Transverse colon (tissue), 4 donors: ENCODE results near the gene MRPL52. TPM values are rescaled to one million over a fixed set of nuclear protein-coding genes. Genes with fewer than 3 reads are reported as not detected.

ENCODE experiments used
- DNase-seq: peaks from one replicate; pipeline ENCODE4 v3.0.0-alpha.2; 2019
- H3K27ac ChIP-seq, 4 donors: fragments of 200-600 bp; sonication (generic); 2 replicates each; pipeline ENCODE4 v1.5.1; 2016 to 2018; ENCODE audit warnings: inconsistent platforms in 4 of 4
- H3K27me3 ChIP-seq: fragments of 200-600 bp; sonication (generic); 2 replicates; pipeline ENCODE4 v1.5.1; 2017; ENCODE audit warnings: inconsistent platforms
- H3K36me3 ChIP-seq, 4 donors: fragments of 200-600 bp; sonication (generic); 2 replicates each; pipeline ENCODE4 v1.5.1; 2017 to 2019; ENCODE audit warnings: inconsistent platforms in 4 of 4
- H3K4me1 ChIP-seq, 4 donors: fragments of 200-600 bp; sonication (generic); 2 replicates each; pipeline ENCODE4 v1.5.1; 2017 to 2020; ENCODE audit warnings: inconsistent platforms in 4 of 4
- H3K4me3 ChIP-seq, 4 donors: fragments of 200-600 bp; sonication (generic); 1 replicate in 1 of 4; 2 replicates in 3 of 4; pipeline versions ENCODE4 v1.5.1 to v1.6.1; 2017 to 2019; ENCODE audit warnings: inconsistent platforms in 4 of 4
- H3K9me3 ChIP-seq, 2 donors: fragments of 200-600 bp; sonication (generic); 2 replicates each; pipeline ENCODE4 v1.5.1; 2017 to 2019; ENCODE audit warnings: inconsistent platforms in 2 of 2
- EP300 ChIP-seq: sonication (generic); formaldehyde crosslinking; IDR thresholded peaks from one replicate; pipeline ENCODE4 v1.6.1; 2017; ENCODE audit warnings: antibody characterized with exemption, low read depth
- POLR2A ChIP-seq: fragments of 450-650 bp; IDR thresholded peaks from one replicate; pipeline ENCODE4 v1.6.1; 2016; ENCODE audit warnings: antibody characterized with exemption, mild to moderate bottlenecking, moderate library complexity
- POLR2AphosphoS5 ChIP-seq, 3 donors: sonication (generic); formaldehyde crosslinking; IDR thresholded peaks; one replicate each; pipeline ENCODE4 v1.6.1; 2016; ENCODE audit warnings: antibody characterized with exemption in 3 of 3
- WGBS, 2 donors: methylation state at CpG; one replicate each; pipeline ENCODE4 v1.1.5; 2018; ENCODE audit warnings: low coverage in 1 of 2; 5-methylcytosine and 5-hydroxymethylcytosine counted together
- in situ Hi-C, 4 donors: fragments of 200-750 bp; cut with MboI; loops; one replicate each; pipeline versions ENCODE4 v1.15.0 to v1.15.1; 2017; ENCODE audit warnings: low sequenced_read_pairs in 3 of 4, low pct_ligation_motif_present in 1 of 4, low pct_unique_long_range_greater_than_20kb in 1 of 4
- intact Hi-C: fragments of 100-400 bp; cut with DNase I; formaldehyde crosslinking; loops from one replicate; pipeline ENCODE4 v1.15.1; 2023; ENCODE audit warnings: low total_unique reads
- total RNA-seq, 4 donors: library from RNA; depleted of rRNA; stranded (reverse); fragments of >200 nt; gene quantifications; one replicate each; pipeline ENCODE4 v1.1.0, GENCODE V29; 2016
- TF ChIP-seq, protein P1 (sequence below), 5 experiments: fragments of 200-600 bp in 3 of 5; fragments of 450-650 bp in 2 of 5; sonication (generic) in 3 of 5; IDR thresholded peaks; 1 replicate in 2 of 5; 2 replicates in 3 of 5; pipeline ENCODE4 v1.5.1; 2016 to 2017; ENCODE audit warnings: antibody characterized with exemption in 5 of 5, inconsistent platforms in 3 of 5, mild to moderate bottlenecking in 2 of 5, moderate library complexity in 1 of 5

Gene MRPL52
- total RNA-seq, 4 donors from 2014 or later, result 7.5 to 44.3 (median 23.8) TPM; not detected in 1

DNA sequence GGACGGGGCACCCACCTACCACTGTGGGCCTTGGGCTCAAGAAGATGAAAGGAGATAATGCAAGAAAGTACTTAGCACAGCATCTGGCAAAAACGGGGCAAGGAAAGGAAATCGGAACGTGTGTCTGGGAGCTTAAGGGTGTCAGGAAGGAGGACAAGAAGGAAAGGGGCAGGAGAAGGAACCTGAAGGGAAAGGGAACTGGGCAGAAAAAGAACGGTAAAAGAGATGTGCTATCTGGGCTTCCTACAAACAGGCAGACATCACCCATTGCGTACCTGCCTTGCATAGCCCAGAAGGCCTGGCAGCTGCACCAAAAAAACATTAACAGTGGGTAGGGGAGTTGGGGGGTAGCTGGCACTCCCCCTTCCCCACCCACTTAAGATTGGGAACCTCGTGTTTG, 52.4 kb downstream of the MRPL52 start:
- H3K4me3 ChIP-seq, result no peak overlapping the region
- intact Hi-C loops (no loop called here), in situ Hi-C loops (no loop called here)
- 43 to 44% methylated on average over 7 of the region's 7 CpGs for WGBS, 2 donors
- no peak overlapping the region for H3K27ac ChIP-seq
- DNase-seq, result no peak
- H3K27me3 ChIP-seq, result no peaks in the 10 kb centered on the region
- no peak for TF ChIP-seq POLR2A
- TF ChIP-seq EP300, result no peak
- TF ChIP-seq, protein P1, sequence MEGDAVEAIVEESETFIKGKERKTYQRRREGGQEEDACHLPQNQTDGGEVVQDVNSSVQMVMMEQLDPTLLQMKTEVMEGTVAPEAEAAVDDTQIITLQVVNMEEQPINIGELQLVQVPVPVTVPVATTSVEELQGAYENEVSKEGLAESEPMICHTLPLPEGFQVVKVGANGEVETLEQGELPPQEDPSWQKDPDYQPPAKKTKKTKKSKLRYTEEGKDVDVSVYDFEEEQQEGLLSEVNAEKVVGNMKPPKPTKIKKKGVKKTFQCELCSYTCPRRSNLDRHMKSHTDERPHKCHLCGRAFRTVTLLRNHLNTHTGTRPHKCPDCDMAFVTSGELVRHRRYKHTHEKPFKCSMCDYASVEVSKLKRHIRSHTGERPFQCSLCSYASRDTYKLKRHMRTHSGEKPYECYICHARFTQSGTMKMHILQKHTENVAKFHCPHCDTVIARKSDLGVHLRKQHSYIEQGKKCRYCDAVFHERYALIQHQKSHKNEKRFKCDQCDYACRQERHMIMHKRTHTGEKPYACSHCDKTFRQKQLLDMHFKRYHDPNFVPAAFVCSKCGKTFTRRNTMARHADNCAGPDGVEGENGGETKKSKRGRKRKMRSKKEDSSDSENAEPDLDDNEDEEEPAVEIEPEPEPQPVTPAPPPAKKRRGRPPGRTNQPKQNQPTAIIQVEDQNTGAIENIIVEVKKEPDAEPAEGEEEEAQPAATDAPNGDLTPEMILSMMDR (IDR thresholded peaks at IDR 0.05), result no peak
- TF ChIP-seq POLR2AphosphoS5 (IDR thresholded peaks at IDR 0.05), result no peak
- H3K36me3 ChIP-seq, result peaks cover 0 to 16% (median 7%) of the 10 kb centered on the region in 4 donors
- H3K4me1 ChIP-seq, result peaks cover 13 to 29% (median 15%) of the 10 kb centered on the region in 4 donors
- H3K9me3 ChIP-seq, result no peaks in the 10 kb centered on the region

DNA sequence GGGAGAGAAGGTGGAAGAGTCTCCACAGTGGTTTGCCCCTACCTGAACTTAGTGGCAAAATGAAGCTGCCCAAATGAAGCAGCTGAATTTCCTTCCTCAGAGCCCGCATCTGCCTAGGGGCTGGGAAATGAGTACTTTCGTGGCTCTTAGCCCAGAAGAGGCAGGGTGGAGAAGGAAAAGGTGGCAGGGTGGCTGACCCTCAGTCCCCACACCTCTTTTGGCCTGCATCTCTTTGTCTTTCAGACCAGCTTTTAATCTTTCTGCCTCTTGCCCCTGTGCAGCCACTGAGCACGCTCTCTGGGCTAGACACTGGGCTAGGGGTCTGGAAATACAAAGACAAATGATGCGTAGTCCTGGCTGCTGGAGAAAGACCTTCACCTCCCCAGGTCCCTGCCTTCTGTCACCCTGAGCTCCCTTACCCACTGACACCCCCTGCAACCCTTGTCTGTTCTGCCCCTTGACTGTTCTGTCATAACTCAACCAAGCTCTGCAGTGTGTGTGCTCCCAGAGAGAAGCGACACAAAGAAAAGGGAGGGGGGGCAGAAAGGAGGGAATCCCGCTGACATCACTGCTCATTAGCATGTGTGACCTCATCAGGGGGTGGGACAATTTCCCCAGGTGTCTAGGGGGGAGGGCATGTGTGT, 53.0 kb downstream of the MRPL52 start:
- Histone ChIP-seq H3K4me3 (no peak overlapping the region), H3K4me1 (peaks cover 13 to 34% (median 15%) of the 10 kb centered on the region in 4 donors), H3K36me3 (peaks cover 0 to 10% (median 4%) of the 10 kb centered on the region in 4 donors), H3K27me3 (no peaks in the 10 kb centered on the region), H3K9me3 (no peaks in the 10 kb centered on the region), H3K27ac (no peak overlapping the region)
- DNase-seq, result peak; percentile 55
- intact Hi-C loops, result no loop called here
- 33 to 42% methylated on average over 3 to 6 of the region's 6 CpGs for WGBS, 2 donors
- in situ Hi-C loops, result no loop called here
- no peak for TF ChIP-seq POLR2AphosphoS5 (IDR thresholded peaks at IDR 0.05)
- no peak for TF ChIP-seq EP300
- TF ChIP-seq, protein P1 (IDR thresholded peaks at IDR 0.05), result no peak
- TF ChIP-seq POLR2A, result no peak

DNA sequence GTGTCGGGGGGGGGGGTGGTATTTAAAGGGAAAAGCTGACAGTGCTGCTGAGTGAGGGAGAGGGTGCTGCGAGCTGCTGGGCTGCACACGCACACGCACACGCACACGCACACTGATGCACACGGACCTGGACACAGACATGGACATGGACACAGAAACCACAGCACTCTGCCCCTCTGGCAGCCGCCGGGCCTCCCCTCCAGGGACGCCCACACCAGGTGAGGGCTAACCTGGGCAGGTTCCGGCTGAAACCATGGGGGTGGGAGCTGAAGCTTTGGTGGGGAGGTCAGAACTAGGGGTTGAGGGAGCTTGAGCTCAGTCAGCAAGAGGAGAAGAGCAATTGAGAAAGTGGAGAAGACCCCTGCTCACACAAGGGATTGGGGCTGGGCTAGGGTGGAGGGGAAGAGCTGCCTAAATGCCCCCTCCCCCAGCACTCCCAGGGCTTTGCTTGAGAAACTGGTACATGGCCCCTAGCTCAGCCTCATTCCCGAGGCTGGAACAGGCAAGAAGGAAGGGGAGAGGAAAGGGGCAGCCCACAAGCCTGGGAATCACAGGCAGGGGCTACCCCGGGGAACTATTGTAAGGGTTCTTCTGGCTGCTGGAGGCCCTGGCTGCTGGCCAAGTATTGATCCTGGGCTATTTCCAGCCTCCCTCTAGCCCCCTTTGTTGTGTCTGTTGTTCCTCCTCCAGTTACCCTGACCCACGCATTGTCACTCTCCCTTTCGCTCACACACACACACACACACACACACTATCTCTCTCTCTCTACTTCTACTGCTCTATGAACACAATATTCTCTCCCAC, 53.7 kb downstream of the MRPL52 start, which contains the start of gene REM2:
REM2 (plus strand) TSS at position 50 of the 804 bp plus-strand sequence; CDS start at position 116, 66 bp downstream.
- 29 to 90% methylated on average over 2 to 15 of the region's 15 CpGs for WGBS, 2 donors
- DNase-seq, result no peak
- H3K27ac ChIP-seq, result no peak within 1 kb of the TSS

More for the DNA sequence above, 53.7 kb downstream of the MRPL52 start, which contains the start of gene REM2:
- intact Hi-C loops, result no loop called here
- TF ChIP-seq, protein P1 (IDR thresholded peaks at IDR 0.05), result no peak
- TF ChIP-seq POLR2AphosphoS5 (IDR thresholded peaks at IDR 0.05), result peak in 1 of 3 donors; percentile 7
- no peak for TF ChIP-seq POLR2A
- Histone ChIP-seq H3K36me3 (peaks cover 0 to 3% (median under 1%) of the 10 kb centered on the region in 4 donors), H3K27me3 (no peaks in the 10 kb centered on the region), H3K9me3 (no peaks in the 10 kb centered on the region), H3K4me3 (no peak within 1 kb of the TSS), H3K4me1 (peaks cover 13 to 41% (median 15%) of the 10 kb centered on the region in 4 donors)
- in situ Hi-C loops, result no loop called here
